Thyroid gland (tissue), 4 donors: ENCODE data around the gene TTBK2.

ENCODE experiments used
- POLR2A ChIP-seq, 2 donors: fragments of 450-650 bp; IDR thresholded peaks; one replicate each; pipeline ENCODE4 v1.6.1; 2017; ENCODE audit warnings: antibody characterized with exemption in 2 of 2, mild to moderate bottlenecking in 2 of 2, moderate library complexity in 1 of 2
- TF ChIP-seq, protein P1 (sequence below), 6 experiments: fragments of 200-600 bp in 3 of 6; fragments of 450-650 bp in 3 of 6; sonication (generic) in 3 of 6; IDR thresholded peaks; one replicate each; pipeline ENCODE4 v1.5.1; 2016 to 2019; ENCODE audit warnings: antibody characterized with exemption in 6 of 6, mild to moderate bottlenecking in 2 of 6, inconsistent platforms in 1 of 6, moderate library complexity in 1 of 6

GRCh38 chr15:42836251-42836650, 84.3 kb downstream of the TTBK2 start:
- TF ChIP-seq, protein P1, sequence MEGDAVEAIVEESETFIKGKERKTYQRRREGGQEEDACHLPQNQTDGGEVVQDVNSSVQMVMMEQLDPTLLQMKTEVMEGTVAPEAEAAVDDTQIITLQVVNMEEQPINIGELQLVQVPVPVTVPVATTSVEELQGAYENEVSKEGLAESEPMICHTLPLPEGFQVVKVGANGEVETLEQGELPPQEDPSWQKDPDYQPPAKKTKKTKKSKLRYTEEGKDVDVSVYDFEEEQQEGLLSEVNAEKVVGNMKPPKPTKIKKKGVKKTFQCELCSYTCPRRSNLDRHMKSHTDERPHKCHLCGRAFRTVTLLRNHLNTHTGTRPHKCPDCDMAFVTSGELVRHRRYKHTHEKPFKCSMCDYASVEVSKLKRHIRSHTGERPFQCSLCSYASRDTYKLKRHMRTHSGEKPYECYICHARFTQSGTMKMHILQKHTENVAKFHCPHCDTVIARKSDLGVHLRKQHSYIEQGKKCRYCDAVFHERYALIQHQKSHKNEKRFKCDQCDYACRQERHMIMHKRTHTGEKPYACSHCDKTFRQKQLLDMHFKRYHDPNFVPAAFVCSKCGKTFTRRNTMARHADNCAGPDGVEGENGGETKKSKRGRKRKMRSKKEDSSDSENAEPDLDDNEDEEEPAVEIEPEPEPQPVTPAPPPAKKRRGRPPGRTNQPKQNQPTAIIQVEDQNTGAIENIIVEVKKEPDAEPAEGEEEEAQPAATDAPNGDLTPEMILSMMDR (IDR thresholded peaks at IDR 0.05), result no peak
- no peak for TF ChIP-seq POLR2A (IDR thresholded peaks at IDR 0.05)
